T-helper 2 cell treated with Interferon-gamma antibody and Interleukin-4, amounts not matched to agents 100 ng/mL and 5 ng/mL, for 36 hours (primary cell): ENCODE measurements around the gene PEX12. TPM values are rescaled to one million over a fixed set of nuclear protein-coding genes. Genes with fewer than 3 reads are reported as not detected.
"Not testable (repeated sequence)": the region's sequence is repeated elsewhere in the genome, so short reads cannot be mapped to it uniquely, and the experiment has no call there.

Experiments used
- intact Hi-C: fragments of 100-400 bp; cut with micrococcal nuclease; formaldehyde crosslinking; loops from one replicate; pipeline ENCODE4 v1.15.1; 2023
- total RNA-seq: library from RNA; stranded (reverse); gene quantifications from 2 replicates; pipeline ENCODE4 v1.2.3, GENCODE V29; 2022

The PEX12 gene
- total RNA-seq, 1 donor from 2014 or later: 3.8 TPM

- intact Hi-C loops: loop anchor here (2.0 kb wide), 1 partner anchor 92 kb away; the partner anchor contains the start of gene SLFN13
Observed at GRCh38 chr17:35540589-35541404, 37.6 kb downstream of the PEX12 start.

GRCh38 chr17:35539659-35540026 lies 38.7 kb downstream of the PEX12 start:
- intact Hi-C loops: loop anchor here (1.0 to 5.0 kb wide), 7 partner anchors 48 to 368 kb away; partner anchors contain the start of genes AP2B1, SLFN12 and SLFN13

DNA sequence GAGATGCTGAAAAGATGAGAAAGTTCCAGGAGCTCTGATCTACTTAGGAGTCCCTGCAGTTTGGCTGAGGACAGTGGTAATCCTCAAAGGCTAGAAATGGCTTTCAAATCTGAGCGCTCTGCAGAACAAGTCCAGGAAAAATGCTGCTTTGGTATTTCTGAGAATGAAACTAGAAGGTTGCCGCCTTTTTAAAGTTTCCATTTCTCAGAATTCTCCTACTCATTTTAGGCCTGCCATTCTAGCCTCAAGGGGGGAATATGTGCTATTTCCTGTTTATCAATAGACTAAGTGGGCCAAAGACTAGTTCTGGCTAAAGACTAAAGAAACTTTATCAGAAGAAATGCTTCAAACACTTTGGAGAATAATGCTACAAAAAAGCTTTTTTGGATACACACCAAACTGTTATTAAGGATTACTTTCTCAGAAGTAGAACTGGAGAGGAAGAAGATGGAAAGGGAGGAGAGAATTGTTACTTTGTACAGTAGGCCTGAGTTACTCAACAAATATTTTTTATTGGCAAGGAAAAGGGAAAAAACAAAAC lies 40.7 kb downstream of the PEX12 start, which contains the start of gene SLFN12L:
TSS of gene SLFN12L (minus strand) at position 78 of the 541 bp plus-strand sequence. CDS start 15,314 bp downstream, outside the sequence.
- intact Hi-C loops: loop anchor here (1.0 to 5.0 kb wide), 5 partner anchors 51 to 294 kb away; partner anchors contain the start of genes SLFN12 and SLFN5

- intact Hi-C loops: loop anchor here (1.0 to 5.0 kb wide), 5 partner anchors 50 to 293 kb away; partner anchors contain the start of genes SLFN12 and SLFN5
Observed at GRCh38 chr17:35536664-35537171, 41.7 kb downstream of the PEX12 start.

- intact Hi-C loops: loop anchor here (5.0 kb wide), 2 partner anchors 103 to 212 kb away; partner anchors contain the start of gene SLFN12
Observed at GRCh38 chr17:35535406-35535805, 43.0 kb downstream of the PEX12 start.

DNA sequence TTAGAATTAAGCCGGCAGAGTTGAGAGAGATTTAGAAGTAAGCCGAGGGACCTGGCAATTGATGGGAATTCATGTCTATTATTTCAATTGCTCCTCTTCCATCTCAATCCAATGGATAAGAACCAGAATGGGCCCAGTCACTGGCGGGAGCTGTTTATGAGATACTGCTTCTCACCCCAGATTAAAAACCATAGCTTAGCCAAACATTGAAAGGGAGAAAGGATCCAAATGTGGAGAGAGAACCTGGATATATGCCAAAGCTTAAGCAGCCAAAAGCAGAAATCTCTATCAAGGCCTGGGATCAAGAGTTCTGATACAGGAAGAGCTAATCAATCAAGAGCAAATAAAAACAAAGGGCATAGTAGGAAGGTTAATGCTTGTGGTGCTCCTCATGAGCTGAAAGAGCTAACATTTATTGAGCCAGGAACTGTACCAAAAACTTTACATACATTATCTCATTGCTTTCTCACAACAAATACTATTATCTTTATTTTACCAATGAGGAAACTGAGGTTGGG lies 43.7 kb downstream of the PEX12 start:
- intact Hi-C loops: loop anchor here (5.0 kb wide), 2 partner anchors 102 to 213 kb away; partner anchors contain the start of gene SLFN12

DNA sequence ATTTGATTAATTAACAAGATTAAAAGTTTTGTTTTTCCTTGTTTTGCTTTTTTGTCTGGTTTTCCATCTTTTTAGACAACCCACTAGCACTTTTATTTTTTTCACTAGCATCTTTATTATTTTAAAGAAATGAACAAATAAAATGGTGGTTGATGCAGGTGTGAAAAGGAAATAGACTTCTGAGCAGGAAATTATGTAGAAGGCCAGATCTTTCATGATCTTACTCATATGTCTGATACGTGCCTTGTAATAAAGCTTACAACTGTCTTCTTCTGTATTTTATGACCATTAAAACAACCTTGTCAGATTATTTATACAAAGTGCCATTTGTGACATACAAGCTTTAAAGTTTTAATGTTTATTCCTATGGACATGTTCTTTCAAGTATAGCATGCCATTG lies 47.2 kb downstream of the PEX12 start:
- intact Hi-C loops: no loop called here

DNA sequence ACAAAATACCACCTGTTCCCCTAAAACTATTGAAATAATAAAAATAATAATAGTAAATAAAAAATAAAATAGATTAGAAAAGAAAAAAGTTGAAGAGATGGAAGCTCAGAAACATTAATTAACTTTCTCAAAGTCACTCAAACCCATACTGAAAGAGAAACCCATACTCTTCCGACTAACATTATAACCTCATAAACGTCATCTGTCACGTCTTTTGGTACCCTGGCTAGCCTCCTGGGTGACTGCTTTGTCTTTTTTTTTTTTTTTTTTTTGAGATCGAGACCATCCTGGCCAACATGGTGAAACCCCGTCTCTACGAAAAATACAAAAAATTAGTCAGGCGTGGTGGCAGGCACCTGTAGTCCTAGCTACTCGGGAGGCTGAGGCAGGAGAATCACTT lies 48.5 kb downstream of the PEX12 start:
- intact Hi-C loops: no loop called here

GRCh38 chr17:35529326-35529725 lies 49.0 kb downstream of the PEX12 start:
- intact Hi-C loops: not testable (repeated sequence)

Other genes with a start within 250 kb of the PEX12 start
- gene SLFN11, start 204.9 kb downstream of the PEX12 start, total RNA-seq: 86.6 and 88.2 TPM in 2 replicates
- gene SLFN12, start 146.1 kb downstream of the PEX12 start, total RNA-seq: 12.5 and 14.2 TPM in 2 replicates
- 60.7 and 65.5 TPM in 2 replicates for gene SLFN13, start 129.8 kb downstream of the PEX12 start, total RNA-seq
- 105 and 106 TPM in 2 replicates for gene SLFN12L, start 40.9 kb downstream of the PEX12 start, total RNA-seq
- not detected in 2 replicates for gene SLFN14, start 17.8 kb downstream of the PEX12 start, total RNA-seq
- 211 and 213 TPM in 2 replicates for gene AP2B1, start 8.8 kb upstream of the PEX12 start, total RNA-seq
- gene RASL10B, start 153.1 kb upstream of the PEX12 start, total RNA-seq: 0.16 and 0.27 TPM in 2 replicates
- gene GAS2L2, start 174.7 kb upstream of the PEX12 start, total RNA-seq: not detected in 2 replicates
- not detected in 2 replicates for gene C17orf50, start 182.3 kb upstream of the PEX12 start, total RNA-seq
- not detected in 2 replicates for gene MMP28, start 217.1 kb upstream of the PEX12 start, total RNA-seq
- 284 and 294 TPM in 2 replicates for gene TAF15, start 230.9 kb upstream of the PEX12 start, total RNA-seq